Measurements from ENCODE around the gene SLC6A2. TPM values are rescaled to one million over a fixed set of nuclear protein-coding genes. Genes with fewer than 3 reads are reported as not detected.

SLC6A2 gene
- total RNA-seq, 3 donors from 2014 or later (not counting 1 experiment from before 2014, with no cell fraction given): not detected

DNA sequence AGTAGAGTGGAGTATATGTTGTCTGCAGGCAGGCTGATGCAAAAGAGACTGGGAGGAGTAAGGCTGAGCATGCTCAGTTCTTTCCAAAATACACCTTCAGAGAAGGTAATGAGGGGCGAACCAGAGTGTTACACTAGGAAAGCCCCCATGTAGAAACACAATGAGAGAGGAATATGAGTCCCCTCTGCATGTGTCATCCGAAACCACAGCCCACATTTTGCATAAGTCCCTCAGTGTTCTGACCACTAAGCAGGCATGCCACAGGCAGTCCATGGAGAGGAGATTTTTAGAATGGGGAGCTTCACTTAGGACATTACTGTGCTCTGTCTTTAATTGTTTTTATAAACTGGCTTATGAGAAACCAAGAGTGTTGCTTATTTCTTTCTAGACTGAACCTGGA is 32.0 kb downstream of the SLC6A2 start:
- no peak overlapping the region for H3K4me3 Mint-ChIP-seq
- Histone ChIP-seq H3K4me1 (ENCODE audit: control insufficient read depth, insufficient read depth, low read length) (no peaks in the 10 kb centered on the region), H3K4me3 (ENCODE audit: low read length) (no peak overlapping the region), H3K27me3 (ENCODE audit: control insufficient read depth, insufficient read depth, low read length) (no peaks in the 10 kb centered on the region), H3K9me3 (ENCODE audit: control insufficient read depth, insufficient read depth, low read length) (no peaks in the 10 kb centered on the region), H3K27ac (ENCODE audit: low read length) (no peak overlapping the region), H3K36me3 (ENCODE audit: control insufficient read depth, insufficient read depth, low read length) (no peaks in the 10 kb centered on the region)
- no peak for TF ChIP-seq CTCF (IDR thresholded peaks at IDR 0.05)
- intact Hi-C loops (cut with micrococcal nuclease): no loop called here
- no peaks in the 10 kb centered on the region for H3K4me1 Mint-ChIP-seq
- 72% methylated on average over 2 of the region's 2 CpGs for WGBS (ENCODE audit: insufficient coverage)
- ATAC-seq: no peak
- H3K9me3 Mint-ChIP-seq: no peaks in the 10 kb centered on the region
- DNase-seq: no peak
- H3K27ac Mint-ChIP-seq: no peak overlapping the region
- peaks cover 0 to 3% of the 10 kb centered on the region in 2 donors for H3K27me3 Mint-ChIP-seq (ENCODE audit: low read depth in 2 of 2)
- H3K36me3 Mint-ChIP-seq: no peaks in the 10 kb centered on the region

- 0% methylated on average over 1 of the region's 1 CpG for WGBS (ENCODE audit: insufficient coverage)
- intact Hi-C loops (cut with micrococcal nuclease): no loop called here
- ATAC-seq (no peak), DNase-seq (no peak)
- Mint-ChIP-seq H3K36me3 (no peaks in the 10 kb centered on the region), H3K27me3 (ENCODE audit: low read depth in 2 of 2) (peaks cover 0 to 6% of the 10 kb centered on the region in 2 donors), H3K4me1 (no peaks in the 10 kb centered on the region), H3K9me3 (no peaks in the 10 kb centered on the region), H3K4me3 (no peak overlapping the region), H3K27ac (no peak overlapping the region)
- H3K36me3 ChIP-seq (ENCODE audit: control insufficient read depth, insufficient read depth, low read length): no peaks in the 10 kb centered on the region
- H3K9me3 ChIP-seq (ENCODE audit: control insufficient read depth, insufficient read depth, low read length): no peaks in the 10 kb centered on the region
- no peak overlapping the region for H3K27ac ChIP-seq (ENCODE audit: low read length)
- no peaks in the 10 kb centered on the region for H3K27me3 ChIP-seq (ENCODE audit: control insufficient read depth, insufficient read depth, low read length)
- H3K4me1 ChIP-seq (ENCODE audit: control insufficient read depth, insufficient read depth, low read length): no peaks in the 10 kb centered on the region
- no peak for TF ChIP-seq CTCF (IDR thresholded peaks at IDR 0.05)
- no peak overlapping the region for H3K4me3 ChIP-seq (ENCODE audit: low read length)
Measured at GRCh38 chr16:55690841-55691240, 35.1 kb downstream of the SLC6A2 start.

- WGBS (ENCODE audit: insufficient coverage): 92% methylated on average over 12 of the region's 12 CpGs
- no peaks in the 10 kb centered on the region for H3K36me3 ChIP-seq (ENCODE audit: control insufficient read depth, insufficient read depth, low read length)
- H3K27me3 Mint-ChIP-seq (ENCODE audit: low read depth in 2 of 2): peaks cover 0 to 6% of the 10 kb centered on the region in 2 donors
- H3K4me3 ChIP-seq (ENCODE audit: low read length): no peak overlapping the region
- no peaks in the 10 kb centered on the region for H3K4me1 Mint-ChIP-seq
- DNase-seq (no peak), ATAC-seq (no peak)
- no peak overlapping the region for H3K27ac ChIP-seq (ENCODE audit: low read length)
- no peak overlapping the region for H3K4me3 Mint-ChIP-seq
- no peaks in the 10 kb centered on the region for H3K4me1 ChIP-seq (ENCODE audit: control insufficient read depth, insufficient read depth, low read length)
- intact Hi-C loops (cut with micrococcal nuclease): no loop called here
- H3K27ac Mint-ChIP-seq: no peak overlapping the region
- H3K36me3 Mint-ChIP-seq: no peaks in the 10 kb centered on the region
- no peaks in the 10 kb centered on the region for H3K27me3 ChIP-seq (ENCODE audit: control insufficient read depth, insufficient read depth, low read length)
- no peaks in the 10 kb centered on the region for H3K9me3 ChIP-seq (ENCODE audit: control insufficient read depth, insufficient read depth, low read length)
- no peak for TF ChIP-seq CTCF (IDR thresholded peaks at IDR 0.05)
- H3K9me3 Mint-ChIP-seq: no peaks in the 10 kb centered on the region
Measured at GRCh38 chr16:55691771-55692170, 36.0 kb downstream of the SLC6A2 start.

- TF ChIP-seq CTCF (IDR thresholded peaks at IDR 0.05): no peak
- no peaks in the 10 kb centered on the region for H3K9me3 Mint-ChIP-seq
- Histone ChIP-seq H3K4me1 (ENCODE audit: control insufficient read depth, insufficient read depth, low read length) (no peaks in the 10 kb centered on the region), H3K36me3 (ENCODE audit: control insufficient read depth, insufficient read depth, low read length) (no peaks in the 10 kb centered on the region), H3K9me3 (ENCODE audit: control insufficient read depth, insufficient read depth, low read length) (no peaks in the 10 kb centered on the region), H3K4me3 (ENCODE audit: low read length) (no peak overlapping the region), H3K27ac (ENCODE audit: low read length) (no peak overlapping the region), H3K27me3 (ENCODE audit: control insufficient read depth, insufficient read depth, low read length) (no peaks in the 10 kb centered on the region)
- no peak overlapping the region for H3K4me3 Mint-ChIP-seq
- ATAC-seq (no peak), DNase-seq (no peak)
- intact Hi-C loops (cut with micrococcal nuclease): no loop called here
- no peak overlapping the region for H3K27ac Mint-ChIP-seq
- 91% methylated on average over 5 of the region's 5 CpGs for WGBS (ENCODE audit: insufficient coverage)
- no peaks in the 10 kb centered on the region for H3K4me1 Mint-ChIP-seq
- H3K27me3 Mint-ChIP-seq (ENCODE audit: low read depth in 2 of 2): peaks cover 0 to 5% of the 10 kb centered on the region in 2 donors
- H3K36me3 Mint-ChIP-seq: no peaks in the 10 kb centered on the region
Measured at GRCh38 chr16:55695595-55695994, 39.8 kb downstream of the SLC6A2 start.
